ENCODE measurements around the gene DCDC2B. TPM values are rescaled to one million over a fixed set of nuclear protein-coding genes. Genes with fewer than 3 reads are reported as not detected.

DCDC2B gene
- total RNA-seq, result not detected

DNA sequence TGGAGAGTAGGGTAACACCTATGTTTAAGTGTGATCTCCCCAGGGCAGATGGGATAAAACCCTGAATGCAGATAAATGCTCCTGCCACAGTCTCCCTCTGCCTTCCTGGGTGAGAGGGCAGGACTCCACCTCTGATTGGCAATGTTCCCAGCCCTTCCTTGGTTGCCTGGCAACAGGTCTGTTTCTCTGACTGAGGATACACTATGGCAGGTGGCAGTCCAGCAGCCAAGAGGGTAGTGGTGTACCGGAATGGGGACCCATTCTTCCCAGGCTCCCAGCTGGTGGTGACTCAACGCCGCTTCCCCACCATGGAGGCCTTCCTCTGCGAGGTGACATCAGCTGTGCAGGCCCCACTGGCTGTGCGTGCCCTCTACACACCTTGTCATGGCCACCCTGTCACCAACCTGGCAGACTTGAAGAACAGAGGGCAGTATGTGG lies at the start of gene DCDC2B:
Gene DCDC2B, plus strand, starts transcription at position 199 of the 438 bp plus-strand sequence. Its CDS starts 5 bp downstream, at position 204.

DNA sequence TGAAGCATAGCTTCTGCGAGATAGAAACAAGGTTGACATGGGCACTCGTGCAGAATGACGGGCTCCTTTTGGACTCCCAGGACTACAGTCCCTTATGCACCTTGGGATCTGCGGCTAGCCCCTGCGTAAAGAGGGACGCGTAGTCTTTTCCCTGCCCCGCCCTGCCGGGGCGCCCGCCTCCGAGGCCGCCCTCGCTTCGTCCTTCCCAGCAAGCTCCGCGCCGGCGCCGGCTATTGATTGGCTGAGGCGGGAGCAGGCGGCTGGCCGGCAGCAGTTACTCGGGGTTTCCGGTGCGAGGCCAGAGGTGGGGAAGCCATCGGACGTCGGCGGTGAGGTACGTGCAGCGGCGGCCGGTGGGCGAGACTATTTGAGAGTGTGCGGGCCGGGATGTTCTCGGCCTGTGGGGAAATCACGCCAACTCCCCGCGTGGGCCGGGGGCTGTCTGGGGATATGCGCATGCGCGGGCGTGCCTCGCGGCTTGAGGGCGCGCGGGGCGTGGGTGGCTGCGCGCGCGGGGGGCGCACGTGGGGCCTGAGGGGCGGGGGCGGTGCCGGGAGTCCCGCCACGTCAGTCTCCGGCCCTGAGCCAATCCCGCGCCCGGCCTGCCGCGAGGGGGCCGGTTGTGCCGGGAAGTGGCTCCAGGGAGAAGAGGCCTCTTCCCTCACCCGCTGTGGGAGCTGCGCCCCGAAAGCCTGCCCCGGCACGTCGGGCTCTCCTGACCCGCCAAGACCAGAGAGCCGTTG lies 29.3 kb upstream of the DCDC2B start, which contains the start of gene TXLNA:
Gene TXLNA, plus strand, starts transcription at position 233 of the 743 bp plus-strand sequence. CDS start 671 bp downstream, outside the sequence.

DNA sequence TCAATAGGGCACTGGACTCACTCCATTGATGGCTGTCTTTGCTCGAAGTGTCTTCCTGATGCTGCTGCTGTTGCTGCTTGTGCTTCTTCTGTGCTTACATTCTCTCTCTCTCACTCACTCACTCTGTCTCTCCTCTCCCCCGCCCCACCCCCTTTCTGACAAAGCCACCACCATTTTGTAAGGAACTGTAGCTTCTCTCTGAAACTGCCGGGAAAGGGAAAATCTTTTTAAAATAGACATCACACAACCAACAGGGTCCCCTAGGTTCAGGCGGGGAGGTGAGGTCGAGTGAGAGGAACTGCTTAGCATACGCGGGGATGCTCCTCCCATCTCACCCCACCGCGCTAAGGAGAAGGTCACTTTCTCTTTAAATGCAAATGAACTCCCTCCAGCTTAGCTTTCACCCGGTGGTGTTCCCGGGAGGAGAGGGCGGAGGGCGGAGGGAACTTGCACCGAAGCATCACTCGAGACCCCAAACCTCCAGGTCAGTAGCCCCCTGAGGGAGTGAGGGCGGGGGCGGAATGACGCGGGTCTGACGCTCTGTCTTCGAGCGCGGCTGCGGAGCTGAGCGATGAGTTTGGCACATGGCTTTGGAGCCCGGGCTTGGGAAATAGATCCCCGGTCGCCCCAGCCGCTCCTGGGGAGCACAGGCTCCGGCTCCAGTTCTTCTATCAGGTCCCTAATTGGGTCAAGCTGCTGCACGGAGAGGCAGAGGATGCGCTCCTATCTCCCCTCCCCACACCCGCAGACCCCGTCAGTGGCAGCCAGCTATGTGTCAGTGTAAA lies 8.5 kb upstream of the DCDC2B start, which contains the start of gene CCDC28B:
Gene CCDC28B, plus strand, starts transcription at position 370 of the 785 bp plus-strand sequence. CDS start 1,341 bp downstream, outside the sequence.

DNA sequence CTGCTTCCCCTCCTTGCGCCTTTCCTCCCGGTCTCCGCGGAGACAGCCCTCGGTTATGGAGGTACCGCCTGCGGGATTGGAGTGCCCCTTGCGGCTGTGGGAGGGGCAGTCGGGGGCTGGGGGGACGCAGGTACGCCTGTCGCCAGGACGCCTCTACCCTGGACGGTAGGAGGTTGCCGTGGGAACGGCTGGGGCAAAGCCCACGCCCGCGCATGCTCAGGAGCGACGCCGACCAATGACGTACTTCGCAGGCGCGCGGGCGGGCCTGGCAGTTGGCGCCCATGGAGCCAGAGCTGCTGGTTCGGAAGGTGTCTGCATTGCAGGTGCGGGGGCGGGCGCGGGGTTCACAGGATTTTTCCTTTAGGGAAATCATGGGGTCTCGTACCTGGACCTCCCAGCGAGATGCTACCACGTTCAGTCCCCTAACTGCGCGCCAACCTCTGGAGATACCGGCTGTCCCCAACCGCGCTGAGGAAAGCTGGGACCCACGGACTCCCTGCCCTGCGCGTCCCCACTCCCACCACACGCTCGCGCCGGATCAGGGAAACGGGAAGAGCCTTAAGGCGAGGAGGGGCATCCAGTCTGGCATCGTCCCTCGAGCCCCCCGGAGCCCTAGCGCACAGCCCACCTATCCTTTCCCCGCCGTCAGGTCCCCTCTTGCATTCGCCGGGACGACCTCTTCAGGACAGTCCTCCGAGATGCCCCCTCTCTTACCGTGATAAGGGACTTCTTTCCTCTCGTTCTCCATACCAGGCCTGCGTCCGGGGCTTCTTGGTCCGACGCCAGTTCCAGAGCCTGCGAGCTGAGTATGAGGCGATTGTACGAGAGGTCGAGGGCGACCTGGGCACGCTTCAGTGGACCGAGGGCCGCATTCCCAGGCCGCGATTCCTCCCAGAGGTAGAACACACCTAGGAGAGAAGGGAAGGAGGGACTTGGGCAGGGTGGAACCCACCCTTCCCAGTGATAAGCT lies 3.2 kb upstream of the DCDC2B start, which contains the start of gene IQCC:
Gene IQCC, plus strand, starts transcription at position 271 of the 970 bp plus-strand sequence. Its CDS starts 11 bp downstream, at position 282.

DNA sequence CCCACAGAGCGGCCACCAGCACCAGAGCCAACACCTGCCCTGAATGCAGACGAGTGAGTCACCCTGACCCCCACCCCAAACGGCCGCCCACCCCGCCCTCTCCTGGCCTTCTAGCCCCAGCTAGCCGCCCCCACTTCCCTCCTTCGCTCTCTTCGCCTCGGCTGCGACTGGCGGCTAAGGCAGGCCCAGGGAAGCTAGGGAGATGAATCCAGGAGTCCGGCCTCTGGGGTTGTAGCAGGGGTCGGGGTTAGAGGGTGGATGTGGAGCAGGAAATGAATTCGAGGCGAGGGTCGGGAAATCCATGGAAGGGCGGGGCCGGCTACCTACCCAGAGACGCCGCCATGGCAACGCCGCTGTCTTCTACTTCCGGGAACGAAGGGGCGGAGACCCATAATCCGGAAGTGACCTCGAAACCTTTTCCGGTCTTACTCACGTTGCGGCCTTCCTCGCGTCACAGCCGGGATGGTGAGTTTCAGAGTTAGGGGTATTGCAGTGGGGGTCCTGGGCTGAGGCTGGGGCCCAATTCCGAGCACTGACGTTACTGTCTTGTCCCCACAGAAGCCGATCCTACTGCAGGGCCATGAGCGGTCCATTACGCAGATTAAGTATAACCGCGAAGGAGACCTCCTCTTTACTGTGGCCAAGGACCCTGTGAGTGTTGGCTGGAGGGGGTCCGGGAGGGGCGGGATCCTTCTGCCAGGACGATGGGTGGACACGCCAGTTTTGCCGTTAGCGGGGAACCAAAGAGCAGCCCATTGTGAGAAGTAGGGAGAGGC lies 13.3 kb downstream of the DCDC2B start, which contains the start of the genes EIF3I and TMEM234:
Gene EIF3I, plus strand, starts transcription at position 428 of the 776 bp plus-strand sequence. Its CDS starts 35 bp downstream, at position 463.
Gene TMEM234, minus strand, starts transcription at position 374 of the 776 bp plus-strand sequence. Its CDS starts 31 bp downstream, at position 343.

DNA sequence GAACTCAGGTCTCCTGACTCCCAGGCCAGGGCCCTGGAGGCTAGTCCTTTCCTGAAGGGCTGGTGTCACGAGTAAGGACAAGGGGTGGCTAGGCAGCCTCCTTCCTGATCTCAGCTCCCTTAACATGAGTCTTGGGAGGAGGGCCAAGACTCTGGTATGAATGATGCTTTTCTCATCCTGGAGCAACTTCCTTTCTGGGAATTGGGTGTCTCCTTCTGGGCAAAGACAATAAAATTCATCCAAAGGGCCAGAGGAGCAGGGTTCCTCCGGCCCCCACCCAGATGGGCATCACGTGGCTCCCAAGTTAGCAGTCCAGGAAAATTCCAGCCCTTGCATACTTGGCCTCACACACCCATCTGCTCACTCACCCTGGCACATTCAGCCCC lies 38.0 kb downstream of the DCDC2B start, which contains the start of gene FAM167B:
Gene FAM167B, plus strand, starts transcription at position 335 of the 386 bp plus-strand sequence. CDS start 200 bp downstream, outside the sequence.

DNA sequence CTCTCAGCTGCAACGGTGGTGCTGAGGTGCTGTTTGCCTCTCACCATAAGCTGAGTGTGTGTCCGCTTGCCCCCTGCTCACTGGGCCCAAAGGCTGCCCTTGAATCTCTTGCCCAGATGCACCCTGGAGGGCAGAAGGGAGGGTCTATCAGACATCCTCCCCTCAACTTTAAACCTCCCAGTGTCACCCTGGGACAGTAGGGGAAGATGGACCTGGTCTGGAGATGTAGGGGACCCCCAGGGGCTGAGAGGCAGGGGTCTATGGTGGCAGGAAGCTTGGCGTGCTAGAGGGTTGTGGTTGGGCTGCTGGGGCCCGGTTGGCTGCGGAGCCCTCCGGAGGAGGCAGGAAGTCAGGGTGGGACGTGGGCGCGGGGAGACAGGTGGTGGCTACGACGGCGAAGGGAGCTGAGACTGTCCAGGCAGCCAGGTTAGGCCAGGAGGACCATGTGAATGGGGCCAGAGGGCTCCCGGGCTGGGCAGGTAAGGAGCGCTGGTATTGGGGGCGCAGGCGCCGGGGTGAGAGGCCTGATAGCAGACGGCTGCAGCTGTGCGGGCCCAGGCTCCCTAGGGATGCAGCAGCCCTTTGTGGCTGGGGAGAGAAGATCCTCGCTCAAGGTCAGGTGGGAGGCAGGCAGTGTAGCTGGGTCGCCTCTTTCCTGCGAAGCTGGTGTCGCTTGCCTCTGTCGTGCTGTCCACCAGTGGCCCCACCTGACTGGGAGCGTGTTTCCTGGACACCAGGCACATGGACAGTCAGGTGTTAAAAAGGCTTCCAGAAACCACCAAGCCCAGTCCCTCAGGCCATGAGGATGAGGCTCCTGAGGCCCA lies 42.2 kb downstream of the DCDC2B start, which contains the start of gene LCK:
Gene LCK, plus strand, starts transcription at position 373 of the 824 bp plus-strand sequence. CDS start 23,065 bp downstream, outside the sequence.

Other genes with a start within 250 kb of the DCDC2B start
- gene KHDRBS1, start 195.2 kb upstream of the DCDC2B start, total RNA-seq, result 133 TPM
- 10.4 TPM for gene TMEM39B, start 136.2 kb upstream of the DCDC2B start, total RNA-seq
- 32.7 TPM for gene KPNA6, start 101.0 kb upstream of the DCDC2B start, total RNA-seq
- 41.6 TPM for gene TXLNA, start 29.4 kb upstream of the DCDC2B start, total RNA-seq
- 29.6 TPM for gene CCDC28B, start 8.5 kb upstream of the DCDC2B start, total RNA-seq
- 5.1 TPM for gene IQCC, start 3.4 kb upstream of the DCDC2B start, total RNA-seq
- 22.2 TPM for gene TMEM234, start 13.3 kb downstream of the DCDC2B start, total RNA-seq
- 116 TPM for gene EIF3I, start 13.3 kb downstream of the DCDC2B start, total RNA-seq
- gene FAM167B, start 38.1 kb downstream of the DCDC2B start, total RNA-seq, result 13.7 TPM
- gene LCK, start 42.2 kb downstream of the DCDC2B start, total RNA-seq, result 8.5 TPM
- gene HDAC1, start 83.0 kb downstream of the DCDC2B start, total RNA-seq, result 90.4 TPM
- gene MARCKSL1, start 127.1 kb downstream of the DCDC2B start, total RNA-seq, result 120 TPM
- 4.5 TPM for gene FAM229A, start 153.4 kb downstream of the DCDC2B start, total RNA-seq
- 1.1 TPM for gene TSSK3, start 153.4 kb downstream of the DCDC2B start, total RNA-seq
- gene BSDC1, start 185.4 kb downstream of the DCDC2B start, total RNA-seq, result 63.6 TPM

Measured in metanephros (tissue), 1 donor.